ENCODE data around the gene RBM38.

The RBM38 gene

GRCh38 chr20:57451795-57452661 is 60.8 kb downstream of the RBM38 start:
- TF ChIP-seq, protein P1, sequence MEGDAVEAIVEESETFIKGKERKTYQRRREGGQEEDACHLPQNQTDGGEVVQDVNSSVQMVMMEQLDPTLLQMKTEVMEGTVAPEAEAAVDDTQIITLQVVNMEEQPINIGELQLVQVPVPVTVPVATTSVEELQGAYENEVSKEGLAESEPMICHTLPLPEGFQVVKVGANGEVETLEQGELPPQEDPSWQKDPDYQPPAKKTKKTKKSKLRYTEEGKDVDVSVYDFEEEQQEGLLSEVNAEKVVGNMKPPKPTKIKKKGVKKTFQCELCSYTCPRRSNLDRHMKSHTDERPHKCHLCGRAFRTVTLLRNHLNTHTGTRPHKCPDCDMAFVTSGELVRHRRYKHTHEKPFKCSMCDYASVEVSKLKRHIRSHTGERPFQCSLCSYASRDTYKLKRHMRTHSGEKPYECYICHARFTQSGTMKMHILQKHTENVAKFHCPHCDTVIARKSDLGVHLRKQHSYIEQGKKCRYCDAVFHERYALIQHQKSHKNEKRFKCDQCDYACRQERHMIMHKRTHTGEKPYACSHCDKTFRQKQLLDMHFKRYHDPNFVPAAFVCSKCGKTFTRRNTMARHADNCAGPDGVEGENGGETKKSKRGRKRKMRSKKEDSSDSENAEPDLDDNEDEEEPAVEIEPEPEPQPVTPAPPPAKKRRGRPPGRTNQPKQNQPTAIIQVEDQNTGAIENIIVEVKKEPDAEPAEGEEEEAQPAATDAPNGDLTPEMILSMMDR (IDR thresholded peaks at IDR 0.05; ENCODE audit: low read depth, low read length): no peak
- DNase-seq (ENCODE audit: low read depth, low spot score): no peak
- in situ Hi-C loops (cut with HindIII; ENCODE audit: low sequenced_read_pairs): no loop called here
- H3K4me3 ChIP-seq (ENCODE audit: low read depth, low read length): no peak overlapping the region

GRCh38 chr20:57455386-57455785 is 64.2 kb downstream of the RBM38 start:
- no peak for DNase-seq (ENCODE audit: low read depth, low spot score)
- TF ChIP-seq, protein P1 (IDR thresholded peaks at IDR 0.05; ENCODE audit: low read depth, low read length): no peak
- in situ Hi-C loops (cut with HindIII; ENCODE audit: low sequenced_read_pairs): no loop called here
- no peak overlapping the region for H3K4me3 ChIP-seq (ENCODE audit: low read depth, low read length)

GRCh38 chr20:57456116-57456515 is 64.9 kb downstream of the RBM38 start:
- DNase-seq (ENCODE audit: low read depth, low spot score): no peak
- TF ChIP-seq, protein P1 (IDR thresholded peaks at IDR 0.05; ENCODE audit: low read depth, low read length): no peak
- no peak overlapping the region for H3K4me3 ChIP-seq (ENCODE audit: low read depth, low read length)
- in situ Hi-C loops (cut with HindIII; ENCODE audit: low sequenced_read_pairs): no loop called here

- DNase-seq (ENCODE audit: low read depth, low spot score): no peak
- TF ChIP-seq, protein P1 (IDR thresholded peaks at IDR 0.05; ENCODE audit: low read depth, low read length): no peak
- in situ Hi-C loops (cut with HindIII; ENCODE audit: low sequenced_read_pairs): no loop called here
- H3K4me3 ChIP-seq (ENCODE audit: low read depth, low read length): no peak overlapping the region
These were observed 66.3 kb downstream of the RBM38 start for GRCh38 chr20:57457243-57458095.

- TF ChIP-seq, protein P1 (IDR thresholded peaks at IDR 0.05; ENCODE audit: low read depth, low read length): no peak
- in situ Hi-C loops (cut with HindIII; ENCODE audit: low sequenced_read_pairs): no loop called here
- DNase-seq (ENCODE audit: low read depth, low spot score): no peak
- H3K4me3 ChIP-seq (ENCODE audit: low read depth, low read length): no peak overlapping the region
These were observed 67.4 kb downstream of the RBM38 start for GRCh38 chr20:57458400-57459160.

All from astrocyte of the spinal cord (primary cell).